Mesenchymal stem cell (in vitro differentiated cells and primary cell): ENCODE measurements around the gene NARF.

Source experiments
- DNase-seq: peaks from one replicate; pipeline ENCODE4 v3.0.0-alpha.2; 2013
- H2AFZ ChIP-seq: one replicate; pipeline ENCODE4 v1.6.1; 2013; ENCODE audit warnings: low read depth, mild to moderate bottlenecking, control low read depth, inconsistent platforms, low read length, moderate library complexity
- H2AK5ac ChIP-seq: 2 replicates; pipeline ENCODE4 v1.6.1; 2013; ENCODE audit warnings: low read length, moderate library complexity, mild to moderate bottlenecking, inconsistent platforms; ENCODE audit not compliant: severe bottlenecking
- H2BK120ac ChIP-seq: one replicate; pipeline ENCODE4 v1.6.1; 2013; ENCODE audit warnings: low read depth, mild to moderate bottlenecking, inconsistent platforms, low read length, moderate library complexity
- H2BK12ac ChIP-seq, 2 experiments: one replicate each; pipeline ENCODE4 v1.6.1; 2013; ENCODE audit warnings: inconsistent platforms in 2 of 2, low read length in 2 of 2, mild to moderate bottlenecking in 2 of 2, moderate library complexity in 2 of 2, control low read depth in 1 of 2
- H2BK15ac ChIP-seq: one replicate; pipeline ENCODE4 v1.6.1; 2013; ENCODE audit warnings: mild to moderate bottlenecking, low read depth, inconsistent platforms; ENCODE audit not compliant: poor library complexity, severe bottlenecking
- H2BK5ac ChIP-seq: 2 replicates; pipeline ENCODE4 v1.6.1; 2013; ENCODE audit warnings: low read depth, mild to moderate bottlenecking, low read length, control low read depth, inconsistent platforms; ENCODE audit not compliant: poor library complexity, severe bottlenecking
- H3K14ac ChIP-seq, 2 experiments: one replicate each; pipeline ENCODE4 v1.6.1; 2013; ENCODE audit warnings: inconsistent platforms in 2 of 2, low read length in 2 of 2, control low read depth in 1 of 2, mild to moderate bottlenecking in 1 of 2, moderate library complexity in 1 of 2
- H3K18ac ChIP-seq, 2 experiments: one replicate each; pipeline ENCODE4 v1.6.1; 2013; ENCODE audit warnings: inconsistent platforms in 2 of 2, low read length in 2 of 2, control low read depth in 1 of 2, low read depth in 1 of 2, mild to moderate bottlenecking in 1 of 2
- H3K23ac ChIP-seq, 2 experiments: one replicate each; pipeline ENCODE4 v1.6.1; 2013; ENCODE audit warnings: inconsistent platforms in 2 of 2, low read length in 2 of 2, mild to moderate bottlenecking in 2 of 2, moderate library complexity in 2 of 2, control low read depth in 1 of 2
- H3K27ac ChIP-seq: 2 replicates; pipeline ENCODE4 v1.5.1; 2013; ENCODE audit warnings: mild to moderate bottlenecking, moderate library complexity, low read length, control low read depth, inconsistent platforms; ENCODE audit not compliant: poor library complexity, severe bottlenecking
- H3K27me3 ChIP-seq, 2 experiments: 2 replicates each; pipeline versions ENCODE4 v1.6.1 to v1.7.0; 2013; ENCODE audit warnings: low read length in 2 of 2, mild to moderate bottlenecking in 2 of 2, moderate library complexity in 2 of 2, control low read depth in 1 of 2, inconsistent platforms in 1 of 2; ENCODE audit not compliant: control insufficient read depth in 1 of 2, insufficient read depth in 1 of 2
- H3K36me3 ChIP-seq, 2 experiments: 2 replicates each; pipeline versions ENCODE4 v1.6.1 to v1.7.0; 2013; ENCODE audit warnings: low read length in 2 of 2, control low read depth in 1 of 2, inconsistent platforms in 1 of 2, low read depth in 1 of 2, mild to moderate bottlenecking in 1 of 2; ENCODE audit not compliant: insufficient read depth in 2 of 2, control insufficient read depth in 1 of 2
- H3K4ac ChIP-seq, 2 experiments: one replicate each; pipeline ENCODE4 v1.6.1; 2013; ENCODE audit warnings: inconsistent platforms in 2 of 2, low read length in 2 of 2, mild to moderate bottlenecking in 2 of 2, moderate library complexity in 2 of 2, control low read depth in 1 of 2, low read depth in 1 of 2
- H3K4me1 ChIP-seq: 2 replicates; pipeline ENCODE4 v1.6.1; 2013; ENCODE audit warnings: low read depth, low read length, control low read depth; ENCODE audit not compliant: control insufficient read depth, insufficient read depth
- H3K4me2 ChIP-seq: 2 replicates; pipeline ENCODE4 v1.6.1; 2013; ENCODE audit warnings: low read length, mild to moderate bottlenecking, inconsistent platforms; ENCODE audit not compliant: poor library complexity, severe bottlenecking
- H3K4me3 ChIP-seq, 2 experiments: 2 replicates each; pipeline versions ENCODE4 v1.5.1 to v1.7.0; 2013; ENCODE audit warnings: low read length in 2 of 2, mild to moderate bottlenecking in 2 of 2, control low read depth in 1 of 2, low read depth in 1 of 2; ENCODE audit not compliant: insufficient read depth in 1 of 2
- H3K79me1 ChIP-seq: replicated peaks from 2 replicates; pipeline ENCODE4 v1.6.1; 2013; ENCODE audit warnings: mild to moderate bottlenecking, control low read depth, low read length, inconsistent platforms; ENCODE audit not compliant: poor library complexity, severe bottlenecking
- H3K9ac ChIP-seq: 2 replicates; pipeline ENCODE4 v1.7.0; 2013; ENCODE audit warnings: mild to moderate bottlenecking, low read length, moderate library complexity
- H3K9me3 ChIP-seq: 2 replicates; pipeline ENCODE4 v1.7.0; 2013; ENCODE audit warnings: mild to moderate bottlenecking, low read length; ENCODE audit not compliant: control insufficient read depth
- H4K8ac ChIP-seq: one replicate; pipeline ENCODE4 v1.6.1; 2013; ENCODE audit warnings: inconsistent platforms, mild to moderate bottlenecking, low read length, moderate library complexity
- H4K91ac ChIP-seq: one replicate; pipeline ENCODE4 v1.6.1; 2013; ENCODE audit warnings: mild to moderate bottlenecking, low read length, inconsistent platforms
- whole genome bisulfite sequencing: methylation state at CpG from one replicate; pipeline ENCODE4 v1.1.7; 2013; ENCODE audit warnings: mixed read lengths; 5-methylcytosine and 5-hydroxymethylcytosine counted together

NARF gene

GRCh38 chr17:82494236-82495055 is 35.9 kb downstream of the NARF start:
- peak; percentile 98 for DNase-seq
- H3K27me3 ChIP-seq = no peaks in the 10 kb centered on the region
- no peak overlapping the region for H3K4ac ChIP-seq
- no peak overlapping the region for H2BK15ac ChIP-seq
- H3K18ac ChIP-seq = no peak overlapping the region
- no peaks in the 10 kb centered on the region for H3K79me1 ChIP-seq
- H4K91ac ChIP-seq = no peak overlapping the region
- no peak overlapping the region for H3K23ac ChIP-seq
- H3K14ac ChIP-seq = no peak overlapping the region
- WGBS = 15% methylated on average over 17 of the region's 17 CpGs
- peak overlapping the region in 1 of 2 experiments; percentile 41 for H3K4me3 ChIP-seq
- peaks cover 25% of the 10 kb centered on the region for H3K4me1 ChIP-seq
- peak overlapping the region; percentile 3 for H3K27ac ChIP-seq
- H3K9ac ChIP-seq = no peak overlapping the region
- H2BK12ac ChIP-seq = no peak overlapping the region
- no peaks in the 10 kb centered on the region for H3K9me3 ChIP-seq
- H3K4me2 ChIP-seq = no peak overlapping the region
- H2BK120ac ChIP-seq = no peak overlapping the region
- no peak overlapping the region for H2AFZ ChIP-seq
- H2AK5ac ChIP-seq = no peak overlapping the region
- no peak overlapping the region for H4K8ac ChIP-seq
- H3K36me3 ChIP-seq = peaks cover 0 to 8% of the 10 kb centered on the region in 2 experiments
- no peak overlapping the region for H2BK5ac ChIP-seq

- Histone ChIP-seq H2BK15ac (no peak overlapping the region), H2AFZ (no peak overlapping the region), H3K14ac (no peak overlapping the region), H2BK120ac (no peak overlapping the region), H3K9ac (no peak overlapping the region), H3K23ac (no peak overlapping the region), H3K4ac (no peak overlapping the region), H3K4me3 (no peak overlapping the region), H3K79me1 (no peaks in the 10 kb centered on the region), H2BK12ac (no peak overlapping the region), H3K27ac (no peak overlapping the region), H3K36me3 (peaks cover 0 to under 1% of the 10 kb centered on the region in 2 experiments), H3K4me1 (peaks cover 26% of the 10 kb centered on the region), H3K27me3 (no peaks in the 10 kb centered on the region), H3K9me3 (no peaks in the 10 kb centered on the region), H3K18ac (no peak overlapping the region), H4K8ac (no peak overlapping the region), H2AK5ac (no peak overlapping the region), H4K91ac (peak overlapping the region; percentile 6), H2BK5ac (no peak overlapping the region), H3K4me2 (no peak overlapping the region)
- no peak for DNase-seq
- WGBS = 85% methylated on average over 12 of the region's 12 CpGs
Measured at GRCh38 chr17:82495844-82496528, 37.4 kb downstream of the NARF start.

- no peak overlapping the region for H2BK5ac ChIP-seq
- H3K4me3 ChIP-seq = peak overlapping the region; percentile 58 to 79
- no peaks in the 10 kb centered on the region for H3K9me3 ChIP-seq
- peaks cover 24% of the 10 kb centered on the region for H3K4me1 ChIP-seq
- no peak overlapping the region for H3K14ac ChIP-seq
- 37% methylated on average over 47 of the region's 83 CpGs for WGBS
- peak overlapping the region; percentile 53 for H4K8ac ChIP-seq
- H2AK5ac ChIP-seq = no peak overlapping the region
- H3K79me1 ChIP-seq = no peaks in the 10 kb centered on the region
- H2BK120ac ChIP-seq = no peak overlapping the region
- H3K36me3 ChIP-seq = no peaks in the 10 kb centered on the region
- no peaks in the 10 kb centered on the region for H3K27me3 ChIP-seq
- no peak overlapping the region for H3K23ac ChIP-seq
- peak overlapping the region; percentile 81 for H3K4me2 ChIP-seq
- H2BK12ac ChIP-seq = peak overlapping the region in 1 of 2 experiments; percentile 54
- peak overlapping the region; percentile 80 to 88 for H3K18ac ChIP-seq
- peak overlapping the region; percentile 75 for H3K9ac ChIP-seq
- peak; percentile 94 for DNase-seq
- H3K27ac ChIP-seq = no peak overlapping the region
- peak overlapping the region; percentile 14 for H4K91ac ChIP-seq
- H3K4ac ChIP-seq = peak overlapping the region; percentile 9 to 88
- no peak overlapping the region for H2BK15ac ChIP-seq
- H2AFZ ChIP-seq = peak overlapping the region; percentile 6
Measured at GRCh38 chr17:82496529-82497434, 38.2 kb downstream of the NARF start.
